Uterus (tissue), 4 donors: ENCODE measurements around the gene ACTRT2. TPM values are rescaled to one million over a fixed set of nuclear protein-coding genes. Genes with fewer than 3 reads are reported as not detected.

Experiments
- DNase-seq, 2 donors: peaks; one replicate each; pipeline ENCODE4 v3.0.0-alpha.2; 2019 to 2020
- H3K27ac ChIP-seq, 2 donors: fragments of 200-600 bp; sonication (generic); 1 replicate in 1 of 2; 2 replicates in 1 of 2; pipeline ENCODE4 v1.5.1; 2016 to 2018
- H3K27me3 ChIP-seq, 2 donors: fragments of 200-600 bp; sonication (generic); one replicate each; pipeline ENCODE4 v1.5.1; 2018 to 2019; ENCODE audit warnings: control low read depth in 1 of 2
- H3K36me3 ChIP-seq, 2 donors: fragments of 200-600 bp; sonication (generic); one replicate each; pipeline ENCODE4 v1.5.1; 2019; ENCODE audit warnings: control low read depth in 1 of 2
- H3K4me1 ChIP-seq, 2 donors: fragments of 200-600 bp; sonication (generic); one replicate each; pipeline ENCODE4 v1.5.1; 2018 to 2019; ENCODE audit warnings: control low read depth in 1 of 2
- H3K4me3 ChIP-seq, 2 donors: fragments of 200-600 bp; sonication (generic); 1 replicate in 1 of 2; 2 replicates in 1 of 2; pipeline ENCODE4 v1.5.1; 2018 to 2019; ENCODE audit warnings: mild to moderate bottlenecking in 1 of 2
- H3K9me3 ChIP-seq, 2 donors: fragments of 200-600 bp; sonication (generic); one replicate each; pipeline ENCODE4 v1.5.1; 2019; ENCODE audit warnings: control low read depth in 1 of 2
- POLR2A ChIP-seq, 2 donors: fragments of 450-650 bp; IDR thresholded peaks; one replicate each; pipeline ENCODE4 v1.6.1; 2016; ENCODE audit warnings: antibody characterized with exemption in 2 of 2, mild to moderate bottlenecking in 1 of 2, moderate library complexity in 1 of 2
- intact Hi-C: fragments of 100-400 bp; cut with DNase I; formaldehyde crosslinking; loops from one replicate; pipeline ENCODE4 v1.15.1; 2023; ENCODE audit warnings: low total_unique reads
- total RNA-seq, 4 donors: library from RNA; depleted of rRNA in 3 of 4; stranded (reverse); fragments of >200 nt in 3 of 4; gene quantifications; one replicate each; pipeline versions ENCODE4 v1.1.0 to v1.2.4, GENCODE V29; 2014 to 2023
- TF ChIP-seq, protein P1 (sequence below), 4 experiments: fragments of 200-600 bp in 2 of 4; fragments of 450-650 bp in 2 of 4; sonication (generic) in 2 of 4; IDR thresholded peaks; one replicate each; pipeline ENCODE4 v1.5.1; 2016 to 2019; ENCODE audit warnings: antibody characterized with exemption in 4 of 4, mild to moderate bottlenecking in 2 of 4, moderate library complexity in 1 of 4
- donor health status: DM: yes; HTN: yes; CAD: no.

ACTRT2 gene
- total RNA-seq, 4 donors from 2014 or later, result not detected

DNA sequence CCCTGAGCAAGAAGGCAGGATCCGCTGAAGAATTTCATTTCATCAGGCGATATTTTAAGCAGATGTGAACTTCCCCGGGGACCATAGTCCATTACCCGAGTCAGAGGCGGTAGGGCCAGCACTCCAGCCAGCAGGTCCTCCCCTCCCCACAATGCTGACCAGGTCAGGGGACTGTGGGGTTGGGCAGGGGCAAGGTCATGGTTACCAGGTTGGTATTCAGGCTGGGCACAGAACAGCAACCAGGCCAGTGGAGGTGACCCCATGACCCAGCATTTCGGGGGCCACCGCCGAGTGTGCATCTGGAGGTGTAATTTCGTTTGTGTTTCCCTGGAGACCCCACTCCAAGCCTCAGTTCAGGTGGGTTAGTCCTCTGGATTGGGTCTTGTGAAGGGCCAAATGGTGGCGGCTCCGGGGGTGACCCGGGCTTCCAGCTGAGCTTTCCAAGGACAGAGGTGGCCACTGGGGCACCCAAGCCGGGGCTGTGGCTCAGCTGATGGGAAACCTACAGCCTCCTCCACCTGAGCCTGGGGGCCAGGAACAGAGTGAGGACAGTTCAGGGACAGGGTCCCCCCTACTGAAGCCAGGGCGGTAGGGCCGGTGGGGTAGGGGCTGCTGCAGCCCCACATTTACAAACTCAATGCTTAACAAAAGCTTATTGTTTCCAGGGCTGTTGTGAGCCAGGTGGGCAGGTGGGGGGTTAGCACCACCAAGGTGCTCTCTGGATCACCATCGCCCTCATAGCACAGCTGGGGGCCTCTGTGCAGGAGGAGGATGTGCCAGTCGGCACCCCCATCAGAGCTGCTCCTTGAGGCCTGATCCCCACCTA, 50.5 kb downstream of the ACTRT2 start:
- TF ChIP-seq, protein P1, sequence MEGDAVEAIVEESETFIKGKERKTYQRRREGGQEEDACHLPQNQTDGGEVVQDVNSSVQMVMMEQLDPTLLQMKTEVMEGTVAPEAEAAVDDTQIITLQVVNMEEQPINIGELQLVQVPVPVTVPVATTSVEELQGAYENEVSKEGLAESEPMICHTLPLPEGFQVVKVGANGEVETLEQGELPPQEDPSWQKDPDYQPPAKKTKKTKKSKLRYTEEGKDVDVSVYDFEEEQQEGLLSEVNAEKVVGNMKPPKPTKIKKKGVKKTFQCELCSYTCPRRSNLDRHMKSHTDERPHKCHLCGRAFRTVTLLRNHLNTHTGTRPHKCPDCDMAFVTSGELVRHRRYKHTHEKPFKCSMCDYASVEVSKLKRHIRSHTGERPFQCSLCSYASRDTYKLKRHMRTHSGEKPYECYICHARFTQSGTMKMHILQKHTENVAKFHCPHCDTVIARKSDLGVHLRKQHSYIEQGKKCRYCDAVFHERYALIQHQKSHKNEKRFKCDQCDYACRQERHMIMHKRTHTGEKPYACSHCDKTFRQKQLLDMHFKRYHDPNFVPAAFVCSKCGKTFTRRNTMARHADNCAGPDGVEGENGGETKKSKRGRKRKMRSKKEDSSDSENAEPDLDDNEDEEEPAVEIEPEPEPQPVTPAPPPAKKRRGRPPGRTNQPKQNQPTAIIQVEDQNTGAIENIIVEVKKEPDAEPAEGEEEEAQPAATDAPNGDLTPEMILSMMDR (IDR thresholded peaks at IDR 0.05), result no peak
- no peak for TF ChIP-seq POLR2A (IDR thresholded peaks at IDR 0.05)
- H3K27ac ChIP-seq, result no peak overlapping the region
- DNase-seq, result no peak
- peaks cover 19 to 33% of the 10 kb centered on the region in 2 donors for H3K27me3 ChIP-seq
- no peak overlapping the region for H3K4me3 ChIP-seq
- no peaks in the 10 kb centered on the region for H3K36me3 ChIP-seq
- intact Hi-C loops, result no loop called here
- peaks cover 0 to 23% of the 10 kb centered on the region in 2 donors for H3K4me1 ChIP-seq
- H3K9me3 ChIP-seq, result no peaks in the 10 kb centered on the region

Other genes starting within 250 kb of the ACTRT2 start
- gene TTC34, start 219.8 kb upstream of the ACTRT2 start, total RNA-seq, result 1 to 10 TPM in 1 of 4 donors, under 1 TPM in 3; 0.29 to 2.9 (median 0.43) TPM
- 1 to 10 TPM in 1 of 4 donors, under 1 TPM in 2, not detected in 1; 0.26 to 7.7 (median 0.35) TPM for gene PRDM16, start 47.7 kb downstream of the ACTRT2 start, total RNA-seq